ENCODE results near the gene TRA2B.

GRCh38 chr3:185936814-185937688 is 763 bp downstream of the TRA2B start:
- TF ChIP-seq, protein P1, sequence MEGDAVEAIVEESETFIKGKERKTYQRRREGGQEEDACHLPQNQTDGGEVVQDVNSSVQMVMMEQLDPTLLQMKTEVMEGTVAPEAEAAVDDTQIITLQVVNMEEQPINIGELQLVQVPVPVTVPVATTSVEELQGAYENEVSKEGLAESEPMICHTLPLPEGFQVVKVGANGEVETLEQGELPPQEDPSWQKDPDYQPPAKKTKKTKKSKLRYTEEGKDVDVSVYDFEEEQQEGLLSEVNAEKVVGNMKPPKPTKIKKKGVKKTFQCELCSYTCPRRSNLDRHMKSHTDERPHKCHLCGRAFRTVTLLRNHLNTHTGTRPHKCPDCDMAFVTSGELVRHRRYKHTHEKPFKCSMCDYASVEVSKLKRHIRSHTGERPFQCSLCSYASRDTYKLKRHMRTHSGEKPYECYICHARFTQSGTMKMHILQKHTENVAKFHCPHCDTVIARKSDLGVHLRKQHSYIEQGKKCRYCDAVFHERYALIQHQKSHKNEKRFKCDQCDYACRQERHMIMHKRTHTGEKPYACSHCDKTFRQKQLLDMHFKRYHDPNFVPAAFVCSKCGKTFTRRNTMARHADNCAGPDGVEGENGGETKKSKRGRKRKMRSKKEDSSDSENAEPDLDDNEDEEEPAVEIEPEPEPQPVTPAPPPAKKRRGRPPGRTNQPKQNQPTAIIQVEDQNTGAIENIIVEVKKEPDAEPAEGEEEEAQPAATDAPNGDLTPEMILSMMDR (IDR thresholded peaks at IDR 0.05) = no peak
- TF ChIP-seq POLR2A (IDR thresholded peaks at IDR 0.05) = no peak

Data from gastroesophageal sphincter (tissue), 3 donors.